GM18867 (cell line): ENCODE results near the gene ERMAP.
"Not testable (repeated sequence)": the region's sequence is repeated elsewhere in the genome, so short reads cannot be mapped to it uniquely, and the experiment has no call there.

Source experiments
- ATAC-seq: cut with Tn5 transposase; IDR thresholded peaks from one replicate; pipeline ENCODE4 v1.9.1; 2021; ENCODE audit warnings: mild to moderate bottlenecking, moderate library complexity; ENCODE audit not compliant: unreplicated experiment

Gene ERMAP

GRCh38 chr1:42844592-42845140, 27.7 kb downstream of the ERMAP start:
- no peak for ATAC-seq

GRCh38 chr1:42845193-42845592, 28.3 kb downstream of the ERMAP start:
- ATAC-seq, result no peak

GRCh38 chr1:42845866-42846256, 28.9 kb downstream of the ERMAP start:
- ATAC-seq, result peak; percentile 17

- ATAC-seq, result peak; percentile 93
These were observed 29.6 kb downstream of the ERMAP start, which contains the start of gene ZNF691 for GRCh38 chr1:42846257-42847110. Gene ZNF691 (plus strand): TSS chr1:42846613. CDS start chr1:42849659, 3,046 bp downstream.

- no peak for ATAC-seq
These were observed 30.2 kb downstream of the ERMAP start for GRCh38 chr1:42847111-42847595.

GRCh38 chr1:42847721-42848460, 31.0 kb downstream of the ERMAP start:
- ATAC-seq, result no peak

- no peak for ATAC-seq
These were observed 32.1 kb downstream of the ERMAP start for GRCh38 chr1:42848823-42849537.

- ATAC-seq, result no peak
These were observed 33.0 kb downstream of the ERMAP start for GRCh38 chr1:42849944-42850343.

- ATAC-seq, result no peak
These were observed 34.5 kb downstream of the ERMAP start for GRCh38 chr1:42851420-42851819.

GRCh38 chr1:42851960-42852607, 35.2 kb downstream of the ERMAP start:
- no peak for ATAC-seq

GRCh38 chr1:42852608-42852980, 35.7 kb downstream of the ERMAP start:
- ATAC-seq, result no peak

- ATAC-seq, result no peak
These were observed 36.4 kb downstream of the ERMAP start for GRCh38 chr1:42853116-42853884.

GRCh38 chr1:42856554-42856953, 39.6 kb downstream of the ERMAP start:
- not testable (repeated sequence) for ATAC-seq

- ATAC-seq, result not testable (repeated sequence)
These were observed 42.4 kb downstream of the ERMAP start for GRCh38 chr1:42859366-42859765.

GRCh38 chr1:42860339-42861013, 43.6 kb downstream of the ERMAP start:
- ATAC-seq, result no peak

GRCh38 chr1:42861014-42861399, 44.1 kb downstream of the ERMAP start:
- ATAC-seq, result no peak

GRCh38 chr1:42866549-42866948, 49.6 kb downstream of the ERMAP start:
- no peak for ATAC-seq

GRCh38 chr1:42868466-42868865, 51.5 kb downstream of the ERMAP start:
- ATAC-seq, result not testable (repeated sequence)

- ATAC-seq, result not testable (repeated sequence)
These were observed 52.3 kb downstream of the ERMAP start for GRCh38 chr1:42869254-42869653.
